Effector memory CD8-positive, alpha-beta T cell (primary cell): ENCODE data around the gene SPNS3.

Experiments used
- ATAC-seq: fragments of 150-1000 bp; cut with Tn5 transposase; replicated peaks from 2 replicates; pipeline ENCODE4 v1.10.0; 2021; ENCODE audit warnings: mild to moderate bottlenecking, moderate library complexity
- DNase-seq, 3 experiments: peaks; one replicate each; pipeline ENCODE4 v3.0.0; 2021
- H3K27ac Mint-ChIP-seq, 2 donors: one replicate each; pipeline ENCODE4 v1.8.0; 2022; ENCODE audit warnings: mild to moderate bottlenecking in 2 of 2, mixed read lengths in 2 of 2, moderate library complexity in 2 of 2
- H3K27me3 Mint-ChIP-seq, 2 donors: one replicate each; pipeline ENCODE4 v1.8.0; 2022; ENCODE audit warnings: mixed read lengths in 2 of 2
- H3K36me3 Mint-ChIP-seq: one replicate; pipeline ENCODE4 v1.8.0; 2022; ENCODE audit warnings: mild to moderate bottlenecking, moderate library complexity, mixed read lengths; ENCODE audit not compliant: insufficient read depth
- H3K4me1 Mint-ChIP-seq, 2 donors: one replicate each; pipeline ENCODE4 v1.8.0; 2022; ENCODE audit warnings: low read depth in 2 of 2, mixed read lengths in 2 of 2
- H3K4me3 Mint-ChIP-seq, 2 donors: one replicate each; pipeline ENCODE4 v1.8.0; 2022; ENCODE audit warnings: mild to moderate bottlenecking in 2 of 2, mixed read lengths in 2 of 2, moderate library complexity in 2 of 2
- H3K9me3 Mint-ChIP-seq, 2 donors: one replicate each; pipeline ENCODE4 v1.8.0; 2022; ENCODE audit warnings: mixed read lengths in 2 of 2

The SPNS3 gene

GRCh38 chr17:4492721-4493561 lies 59.2 kb downstream of the SPNS3 start:
- Mint-ChIP-seq H3K36me3 (peaks cover 4% of the 10 kb centered on the region), H3K9me3 (no peaks in the 10 kb centered on the region), H3K4me3 (no peak overlapping the region), H3K4me1 (peaks cover 0 to 13% of the 10 kb centered on the region in 2 donors), H3K27ac (no peak overlapping the region), H3K27me3 (no peaks in the 10 kb centered on the region)
- ATAC-seq (no peak), DNase-seq (no peak)

GRCh38 chr17:4497101-4497824 lies 63.5 kb downstream of the SPNS3 start:
- Mint-ChIP-seq H3K27ac (no peak overlapping the region), H3K4me1 (peaks cover 12 to 27% of the 10 kb centered on the region in 2 donors), H3K27me3 (peaks cover 0 to 15% of the 10 kb centered on the region in 2 donors), H3K36me3 (peaks cover 4% of the 10 kb centered on the region), H3K9me3 (no peaks in the 10 kb centered on the region), H3K4me3 (peak overlapping the region; percentile 50 to 51)
- ATAC-seq (no peak), DNase-seq (no peak)

GRCh38 chr17:4498461-4499397 lies 65.0 kb downstream of the SPNS3 start, which contains the start of gene SPNS2:
SPNS2 (plus strand) TSS chr17:4498881; CDS start chr17:4499048, 167 bp downstream.
- Mint-ChIP-seq H3K36me3 (no peaks in the 10 kb centered on the region), H3K4me1 (peaks cover 14 to 17% of the 10 kb centered on the region in 2 donors), H3K27me3 (peaks cover 0 to 30% of the 10 kb centered on the region in 2 donors), H3K9me3 (no peaks in the 10 kb centered on the region), H3K4me3 (peak within 1 kb of the TSS; percentile 87 to 90), H3K27ac (peak within 1 kb of the TSS; percentile 72 to 75)
- peak; percentile 34 to 57 (median 48) for DNase-seq
- ATAC-seq: peak; percentile 86

- ATAC-seq (peak; percentile 43), DNase-seq (peak in 2 of 3 experiments; percentile 10 to 24)
- Mint-ChIP-seq H3K27ac (peak overlapping the region; percentile 72 to 75), H3K4me3 (peak overlapping the region; percentile 87 to 90), H3K9me3 (no peaks in the 10 kb centered on the region), H3K27me3 (peaks cover 0 to 38% of the 10 kb centered on the region in 2 donors), H3K4me1 (peaks cover 19 to 20% of the 10 kb centered on the region in 2 donors), H3K36me3 (no peaks in the 10 kb centered on the region)
Observed at GRCh38 chr17:4499431-4500190, 65.9 kb downstream of the SPNS3 start.

GRCh38 chr17:4500191-4500571 lies 66.4 kb downstream of the SPNS3 start:
- DNase-seq (no peak), ATAC-seq (no peak)
- no peaks in the 10 kb centered on the region for H3K9me3 Mint-ChIP-seq
- peaks cover 24 to 25% of the 10 kb centered on the region in 2 donors for H3K4me1 Mint-ChIP-seq
- peaks cover 0 to 44% of the 10 kb centered on the region in 2 donors for H3K27me3 Mint-ChIP-seq
- H3K4me3 Mint-ChIP-seq: peak overlapping the region; percentile 87 to 90
- no peak overlapping the region for H3K27ac Mint-ChIP-seq
- no peaks in the 10 kb centered on the region for H3K36me3 Mint-ChIP-seq

- no peak overlapping the region for H3K4me3 Mint-ChIP-seq
- peaks cover 0 to 47% of the 10 kb centered on the region in 2 donors for H3K27me3 Mint-ChIP-seq
- H3K27ac Mint-ChIP-seq: no peak overlapping the region
- no peaks in the 10 kb centered on the region for H3K36me3 Mint-ChIP-seq
- H3K9me3 Mint-ChIP-seq: no peaks in the 10 kb centered on the region
- DNase-seq (no peak), ATAC-seq (no peak)
- H3K4me1 Mint-ChIP-seq: peaks cover 24 to 27% of the 10 kb centered on the region in 2 donors
Observed at GRCh38 chr17:4501295-4501949, 67.7 kb downstream of the SPNS3 start.

- peaks cover 0 to 47% of the 10 kb centered on the region in 2 donors for H3K27me3 Mint-ChIP-seq
- ATAC-seq (no peak), DNase-seq (no peak)
- peaks cover 24 to 27% of the 10 kb centered on the region in 2 donors for H3K4me1 Mint-ChIP-seq
- H3K27ac Mint-ChIP-seq: no peak overlapping the region
- no peaks in the 10 kb centered on the region for H3K36me3 Mint-ChIP-seq
- H3K4me3 Mint-ChIP-seq: no peak overlapping the region
- no peaks in the 10 kb centered on the region for H3K9me3 Mint-ChIP-seq
Observed at GRCh38 chr17:4502466-4503154, 68.9 kb downstream of the SPNS3 start.

GRCh38 chr17:4503283-4504025 lies 69.7 kb downstream of the SPNS3 start:
- no peak overlapping the region for H3K4me3 Mint-ChIP-seq

GRCh38 chr17:4504188-4504587 lies 70.4 kb downstream of the SPNS3 start:
- peaks cover 0 to 54% of the 10 kb centered on the region in 2 donors for H3K27me3 Mint-ChIP-seq
- no peaks in the 10 kb centered on the region for H3K9me3 Mint-ChIP-seq
- H3K4me3 Mint-ChIP-seq: peak overlapping the region in 1 of 2 donors; percentile 7
- H3K27ac Mint-ChIP-seq: peak overlapping the region in 1 of 2 donors; percentile 22
- DNase-seq: no peak
- ATAC-seq: peak; percentile 40
- no peaks in the 10 kb centered on the region for H3K36me3 Mint-ChIP-seq
- peaks cover 35 to 36% of the 10 kb centered on the region in 2 donors for H3K4me1 Mint-ChIP-seq

More at GRCh38 chr17:4503283-4504025, 69.7 kb downstream of the SPNS3 start:
- Mint-ChIP-seq H3K4me1 (peaks cover 27 to 29% of the 10 kb centered on the region in 2 donors), H3K27me3 (peaks cover 0 to 47% of the 10 kb centered on the region in 2 donors), H3K27ac (peak overlapping the region in 1 of 2 donors; percentile 22), H3K9me3 (no peaks in the 10 kb centered on the region), H3K36me3 (no peaks in the 10 kb centered on the region)
- DNase-seq: no peak
- no peak for ATAC-seq

- ATAC-seq: no peak
- H3K27ac Mint-ChIP-seq: peak overlapping the region; percentile 32 to 62
Observed at GRCh38 chr17:4505187-4505586, 71.4 kb downstream of the SPNS3 start.

More at GRCh38 chr17:4505187-4505586, 71.4 kb downstream of the SPNS3 start:
- Mint-ChIP-seq H3K4me1 (peaks cover 32 to 34% of the 10 kb centered on the region in 2 donors), H3K9me3 (no peaks in the 10 kb centered on the region), H3K4me3 (no peak overlapping the region), H3K36me3 (no peaks in the 10 kb centered on the region), H3K27me3 (peaks cover 0 to 54% of the 10 kb centered on the region in 2 donors)
- DNase-seq: no peak
